Measurements from ENCODE around the gene NHLRC4. TPM values are rescaled to one million over a fixed set of nuclear protein-coding genes. Genes with fewer than 3 reads are reported as not detected.
A peak's percentile ranks its signal among the peaks of the same experiment; 100 is the strongest.

The NHLRC4 gene
- total RNA-seq, 4 donors from 2014 or later, result 0.09 to 0.95 (median 0.59) TPM; not detected in 1

DNA sequence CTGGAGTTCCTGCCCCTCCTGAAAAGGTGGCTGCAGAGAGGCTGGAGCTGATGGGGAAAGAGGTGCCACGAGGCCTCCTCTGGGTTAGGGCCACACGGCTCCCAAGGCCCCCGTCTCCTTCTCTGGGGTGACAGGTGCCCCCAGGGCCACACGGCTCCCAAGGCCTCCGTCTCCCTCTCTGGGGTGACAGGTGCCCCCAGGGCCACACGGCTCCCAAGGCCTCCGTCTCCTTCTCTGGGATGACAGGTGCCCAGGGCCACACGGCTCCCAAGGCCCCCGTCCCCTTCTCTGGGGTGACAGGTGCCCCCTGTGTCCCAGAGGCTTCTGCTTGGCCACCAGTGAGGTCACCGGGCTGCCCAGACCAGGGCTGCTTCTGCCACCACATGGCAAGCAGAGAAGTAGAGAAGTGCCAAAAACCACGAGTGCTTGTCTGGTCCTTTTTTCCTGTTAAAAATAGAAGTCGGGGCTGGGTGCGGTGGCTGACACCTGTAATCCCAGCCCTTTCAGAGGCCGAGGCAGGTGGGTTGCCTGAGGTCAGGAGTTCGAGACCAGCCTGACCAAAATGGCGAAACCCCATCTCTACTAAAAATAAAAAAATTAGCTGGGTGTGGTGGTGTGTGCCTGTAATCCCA lies 35.2 kb upstream of the NHLRC4 start:
- intact Hi-C loops (cut with DNase I), result no loop called here
- Histone ChIP-seq H3K27me3 (no peaks in the 10 kb centered on the region), H3K4me3 (no peak overlapping the region), H3K36me3 (peaks cover 0 to 40% (median 0%) of the 10 kb centered on the region in 3 donors), H3K27ac (no peak overlapping the region), H3K4me1 (peaks cover 27 to 85% (median 30%) of the 10 kb centered on the region in 3 donors), H3K9me3 (no peaks in the 10 kb centered on the region)
- DNase-seq, result no peak
- 86 to 90% methylated on average over 5 to 7 of the region's 16 CpGs for WGBS, 2 donors
- TF ChIP-seq CTCF (IDR thresholded peaks at IDR 0.05) (no peak), POLR2A (IDR thresholded peaks at IDR 0.05) (no peak)

GRCh38 chr16:533391-534123 lies 33.2 kb upstream of the NHLRC4 start:
- H3K27me3 ChIP-seq, result no peaks in the 10 kb centered on the region
- H3K9me3 ChIP-seq, result no peaks in the 10 kb centered on the region
- peak overlapping the region in 1 of 4 donors; percentile 25 for H3K27ac ChIP-seq
- no peak overlapping the region for H3K4me3 ChIP-seq
- peaks cover 0 to 59% (median 0%) of the 10 kb centered on the region in 3 donors for H3K36me3 ChIP-seq
- intact Hi-C loops (cut with DNase I), result no loop called here
- no peak for DNase-seq
- TF ChIP-seq CTCF (IDR thresholded peaks at IDR 0.05), result no peak
- TF ChIP-seq POLR2A (IDR thresholded peaks at IDR 0.05), result no peak
- WGBS, 2 donors, result 83% methylated on average over 1 of the region's 30 CpGs; no CpG with 5 or more reads in 1 of the 2 donors
- H3K4me1 ChIP-seq, result peaks cover 25 to 76% (median 30%) of the 10 kb centered on the region in 3 donors

- no CpG with 5 or more reads among the region's 21 CpGs for WGBS, 2 donors
- H3K4me1 ChIP-seq, result peaks cover 23 to 70% (median 27%) of the 10 kb centered on the region in 3 donors
- no peaks in the 10 kb centered on the region for H3K27me3 ChIP-seq
- intact Hi-C loops (cut with DNase I), result no loop called here
- H3K27ac ChIP-seq, result peak overlapping the region in 1 of 4 donors; percentile 25
- H3K9me3 ChIP-seq, result no peaks in the 10 kb centered on the region
- TF ChIP-seq CTCF (IDR thresholded peaks at IDR 0.05), result no peak
- TF ChIP-seq POLR2A (IDR thresholded peaks at IDR 0.05), result no peak
- no peak overlapping the region for H3K4me3 ChIP-seq
- DNase-seq, result no peak
- peaks cover 0 to 65% (median 0%) of the 10 kb centered on the region in 3 donors for H3K36me3 ChIP-seq
These were observed 32.7 kb upstream of the NHLRC4 start for GRCh38 chr16:534135-534534.

GRCh38 chr16:534856-535445 lies 31.9 kb upstream of the NHLRC4 start:
- DNase-seq, result no peak
- 87 to 90% methylated on average over 6 to 22 of the region's 27 CpGs for WGBS, 2 donors
- H3K9me3 ChIP-seq, result no peaks in the 10 kb centered on the region
- H3K27ac ChIP-seq, result peak overlapping the region in 3 of 4 donors; percentile 28 to 59 (median 58)
- peaks cover 14 to 62% (median 19%) of the 10 kb centered on the region in 3 donors for H3K4me1 ChIP-seq
- no peak overlapping the region for H3K4me3 ChIP-seq
- H3K27me3 ChIP-seq, result no peaks in the 10 kb centered on the region
- intact Hi-C loops (cut with DNase I), result no loop called here
- peaks cover 0 to 69% (median 0%) of the 10 kb centered on the region in 3 donors for H3K36me3 ChIP-seq
- TF ChIP-seq CTCF (IDR thresholded peaks at IDR 0.05) (no peak), POLR2A (IDR thresholded peaks at IDR 0.05) (no peak)
